ENCODE data around the gene LCN6.

- no peak for TF ChIP-seq CTCF (IDR thresholded peaks at IDR 0.05; ENCODE audit: insufficient read depth, low read depth, low read length)
- no peak for TF ChIP-seq EZH2 (IDR thresholded peaks at IDR 0.05; ENCODE audit: insufficient read depth, low read length)
These were observed 7.1 kb downstream of the LCN6 start for GRCh38 chr9:136740971-136741882.

Data from astrocyte (in vitro differentiated cells and primary cell).